Left lobe of liver (tissue), 2 donors: Measurements from ENCODE around the gene FAT1. TPM values are rescaled to one million over a fixed set of nuclear protein-coding genes. Genes with fewer than 3 reads are reported as not detected.
A peak's percentile ranks its signal among the peaks of the same experiment; 100 is the strongest.

Experiments
- ATAC-seq: fragments of 200-7000 bp; cut with Tn5 transposase; one replicate; pipeline ENCODE4 v1.9.1; 2020; ENCODE audit warnings: mild to moderate bottlenecking, moderate library complexity
- DNase-seq: peaks from one replicate; pipeline ENCODE4 v3.0.0-alpha.2; 2020; ENCODE audit warnings: low spot score
- total RNA-seq: library from RNA; stranded (reverse); gene quantifications from one replicate; pipeline ENCODE4 v1.2.1, GENCODE V29; 2021
- donor health status: DM: no; HTN: no; CAD: no; lungs with moderate emphysema.
- donor health status: DM: no; HTN: yes; CAD: no.

FAT1 gene
- total RNA-seq, 1 donor from 2014 or later = 33.4 TPM

DNA sequence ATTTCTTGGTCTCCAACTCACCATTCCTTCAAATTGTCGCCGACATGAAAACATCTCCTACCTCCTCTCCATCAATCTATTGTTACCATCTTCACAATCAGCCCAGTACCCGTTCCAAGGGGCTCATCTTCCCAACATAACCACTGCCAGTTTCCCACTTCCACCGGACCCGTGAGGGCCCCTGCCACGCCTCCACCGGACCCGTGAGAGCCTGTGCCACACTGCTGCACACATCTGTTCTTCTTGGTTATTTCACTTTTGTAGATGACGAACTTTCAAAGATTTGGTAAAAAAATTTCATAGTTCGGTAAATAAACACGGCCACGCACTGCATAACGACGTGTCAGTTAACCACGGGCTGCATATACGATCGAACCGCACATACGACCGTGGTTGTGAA is 65.0 kb downstream of the FAT1 start:
- ATAC-seq = no peak
- DNase-seq = no peak

DNA sequence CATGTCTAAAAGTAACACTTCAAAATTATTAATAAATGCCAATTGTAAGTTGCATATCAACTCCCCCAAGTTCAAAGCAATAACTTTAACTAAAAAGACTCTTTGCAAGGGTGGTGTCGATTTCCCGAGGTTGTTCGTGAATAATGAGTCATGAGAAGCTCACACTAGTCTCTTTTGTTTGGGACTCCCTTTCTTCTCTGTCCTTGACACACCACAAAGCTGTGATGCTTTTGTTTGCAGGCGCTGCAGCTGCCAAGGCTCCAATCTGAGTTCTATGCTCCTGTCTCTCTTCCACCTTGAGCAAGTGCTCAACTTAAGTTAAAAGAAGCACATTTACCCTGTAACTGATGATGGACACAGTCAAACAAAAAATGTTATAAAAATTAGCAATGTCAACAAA is 65.9 kb downstream of the FAT1 start:
- ATAC-seq = no peak
- DNase-seq = no peak

DNA sequence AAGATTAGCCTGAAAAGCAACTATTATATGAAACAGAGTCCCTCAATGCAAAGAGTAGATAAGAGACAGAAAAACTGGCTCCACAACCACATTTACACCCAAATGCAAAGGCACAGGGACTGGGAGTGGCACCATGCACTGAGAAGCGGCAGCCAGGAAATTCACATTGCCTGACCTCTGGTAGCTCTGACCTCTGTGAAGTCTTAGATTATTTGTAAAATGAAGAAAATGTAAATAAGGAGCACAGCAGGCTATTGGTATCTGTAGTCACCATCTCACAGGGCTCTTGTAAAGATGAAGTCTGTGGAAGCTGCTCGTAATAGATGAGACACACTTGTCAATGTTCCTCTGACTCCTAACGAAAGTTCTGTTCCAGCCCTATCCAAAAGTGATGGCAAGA is 69.7 kb downstream of the FAT1 start:
- no peak for DNase-seq

DNA sequence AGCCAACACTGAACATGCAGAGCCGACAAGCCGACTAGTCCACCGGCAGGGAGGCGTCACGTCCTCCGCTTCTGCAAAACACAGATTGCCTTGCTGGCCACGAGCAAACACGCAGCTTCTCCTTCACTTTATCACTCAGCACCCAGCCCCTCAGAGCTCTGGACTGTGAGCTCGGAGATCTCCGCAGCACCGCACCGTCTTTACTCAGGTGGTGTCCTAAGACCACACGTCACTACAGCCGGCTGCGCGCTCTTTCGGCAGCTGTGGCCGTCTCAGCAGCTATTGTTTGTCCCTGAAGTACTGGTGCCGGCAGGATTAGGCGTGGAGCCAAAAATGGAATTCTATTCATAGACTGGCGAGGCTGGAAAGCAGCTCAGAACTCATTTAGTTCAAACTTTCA is 72.0 kb downstream of the FAT1 start:
- DNase-seq = no peak

More for the DNA sequence above, 69.7 kb downstream of the FAT1 start:
- ATAC-seq = no peak

DNA sequence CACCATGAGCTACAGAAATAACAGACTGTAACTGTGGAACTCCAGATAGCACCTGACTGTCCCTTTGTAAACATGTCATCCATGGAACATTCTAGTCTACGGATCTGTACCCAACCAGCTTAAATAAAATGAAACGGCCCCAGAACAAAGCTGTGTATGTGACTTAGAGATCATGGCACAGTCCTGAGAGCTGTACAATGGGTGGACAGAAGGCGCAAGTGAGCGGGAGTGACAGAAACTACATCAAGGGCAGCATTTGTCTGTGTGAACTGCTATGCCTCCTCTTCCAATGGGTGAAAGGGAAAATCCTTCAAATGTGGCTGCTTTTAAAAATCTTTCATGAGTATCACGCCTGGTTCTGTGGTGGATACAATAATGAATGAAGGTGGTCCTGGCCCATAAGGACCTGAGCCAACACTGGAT is 72.5 kb downstream of the FAT1 start:
- no peak for ATAC-seq

More for the DNA sequence above, 72.0 kb downstream of the FAT1 start:
- ATAC-seq = peak; percentile 8

DNA sequence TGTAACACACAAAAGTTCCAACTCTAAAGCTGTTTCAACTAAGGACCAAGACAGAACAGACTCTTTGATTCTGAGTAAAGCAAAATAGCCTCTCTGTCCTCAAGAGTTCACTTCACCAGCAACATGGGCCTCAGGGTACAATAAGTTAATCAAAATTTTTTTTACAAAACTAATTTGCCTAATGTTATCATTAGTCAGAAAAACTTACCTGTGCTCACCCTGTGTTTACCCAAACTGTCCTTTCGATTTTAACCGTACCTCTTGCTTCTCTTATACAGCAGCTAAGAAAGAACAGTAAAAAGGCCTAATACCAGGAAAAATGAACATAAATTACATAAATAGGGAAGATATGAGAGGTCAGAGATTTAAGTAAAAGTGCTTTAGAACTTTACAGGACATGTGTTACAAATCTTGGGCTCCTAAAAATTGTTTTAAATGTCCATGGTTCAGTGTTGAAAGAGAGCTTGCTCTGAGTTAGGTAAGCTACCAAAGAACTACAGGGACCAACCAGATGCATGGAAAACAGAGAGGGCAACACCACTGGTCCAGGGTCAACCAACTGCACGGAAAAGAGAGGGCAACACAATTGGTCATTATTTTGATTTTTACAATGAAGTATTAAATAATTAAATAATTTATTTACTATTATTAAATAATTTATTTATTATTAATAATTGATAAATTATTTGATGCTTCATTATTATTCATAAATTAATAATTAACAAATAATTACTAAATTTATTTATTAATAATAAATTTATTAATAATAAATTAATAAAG is 73.1 kb downstream of the FAT1 start:
- ATAC-seq = peak; percentile 93
- DNase-seq = no peak

More for the DNA sequence above, 72.5 kb downstream of the FAT1 start:
- DNase-seq = no peak

DNA sequence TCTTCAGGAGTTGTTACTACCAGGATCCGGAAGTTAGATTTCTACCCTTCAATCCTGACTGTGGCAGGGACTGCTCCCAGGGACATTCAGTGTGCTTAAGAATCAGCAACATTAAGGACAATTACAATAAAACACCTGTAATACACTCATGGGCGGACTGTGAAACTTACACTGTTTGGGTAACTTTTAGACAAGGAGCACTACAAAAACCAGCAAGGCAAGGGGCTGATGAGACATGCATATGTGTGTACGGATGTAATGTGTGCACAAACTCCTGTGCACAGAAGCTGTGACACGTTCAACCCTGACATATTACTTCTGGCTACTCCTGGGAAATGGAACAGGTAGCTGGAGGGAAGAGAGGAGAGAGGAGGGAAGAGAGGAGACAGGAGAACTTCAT is 75.8 kb downstream of the FAT1 start:
- ATAC-seq = no peak
- DNase-seq = no peak

DNA sequence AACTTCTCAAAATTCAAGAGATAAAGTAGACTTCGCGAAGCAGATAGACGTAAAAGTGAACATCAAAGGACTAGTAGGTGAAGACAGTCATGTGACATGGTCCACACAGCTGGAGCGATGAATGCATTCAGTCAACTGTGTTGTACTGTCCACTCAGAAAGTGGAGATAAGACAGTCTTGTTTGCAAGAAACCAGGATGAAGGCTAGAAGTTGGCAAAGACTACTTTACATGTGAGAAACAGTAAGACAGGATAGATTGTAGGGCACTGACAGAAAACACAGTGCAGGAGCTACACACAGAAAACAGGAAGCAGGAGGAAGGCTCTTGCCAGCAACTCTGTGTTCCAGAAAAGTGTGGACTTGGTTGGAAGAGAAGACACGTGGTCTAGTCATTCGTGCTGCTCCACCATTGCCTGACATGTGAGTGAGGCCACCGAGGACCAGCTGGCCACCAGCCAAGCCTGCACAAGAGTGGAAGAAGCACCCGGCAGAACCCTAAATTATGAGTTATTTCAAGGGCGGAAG is 78.9 kb downstream of the FAT1 start:
- peak; percentile 57 for ATAC-seq
- DNase-seq = no peak

DNA sequence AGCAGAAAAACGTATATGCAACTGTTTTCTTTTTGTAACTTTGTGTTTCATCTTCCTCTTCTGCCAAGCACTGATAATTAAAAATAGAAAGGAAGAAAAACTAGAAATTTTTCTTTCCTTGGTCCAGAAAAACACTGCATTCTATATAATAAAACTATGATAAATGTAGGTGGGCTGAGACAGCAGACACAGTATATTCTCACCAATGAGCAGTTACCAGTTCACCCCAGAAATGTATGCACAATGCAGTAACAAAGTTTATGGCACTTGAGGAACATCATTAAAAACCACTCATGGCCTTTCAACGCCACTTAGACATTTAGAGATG is 79.4 kb downstream of the FAT1 start:
- ATAC-seq = peak; percentile 4
- DNase-seq = no peak

DNA sequence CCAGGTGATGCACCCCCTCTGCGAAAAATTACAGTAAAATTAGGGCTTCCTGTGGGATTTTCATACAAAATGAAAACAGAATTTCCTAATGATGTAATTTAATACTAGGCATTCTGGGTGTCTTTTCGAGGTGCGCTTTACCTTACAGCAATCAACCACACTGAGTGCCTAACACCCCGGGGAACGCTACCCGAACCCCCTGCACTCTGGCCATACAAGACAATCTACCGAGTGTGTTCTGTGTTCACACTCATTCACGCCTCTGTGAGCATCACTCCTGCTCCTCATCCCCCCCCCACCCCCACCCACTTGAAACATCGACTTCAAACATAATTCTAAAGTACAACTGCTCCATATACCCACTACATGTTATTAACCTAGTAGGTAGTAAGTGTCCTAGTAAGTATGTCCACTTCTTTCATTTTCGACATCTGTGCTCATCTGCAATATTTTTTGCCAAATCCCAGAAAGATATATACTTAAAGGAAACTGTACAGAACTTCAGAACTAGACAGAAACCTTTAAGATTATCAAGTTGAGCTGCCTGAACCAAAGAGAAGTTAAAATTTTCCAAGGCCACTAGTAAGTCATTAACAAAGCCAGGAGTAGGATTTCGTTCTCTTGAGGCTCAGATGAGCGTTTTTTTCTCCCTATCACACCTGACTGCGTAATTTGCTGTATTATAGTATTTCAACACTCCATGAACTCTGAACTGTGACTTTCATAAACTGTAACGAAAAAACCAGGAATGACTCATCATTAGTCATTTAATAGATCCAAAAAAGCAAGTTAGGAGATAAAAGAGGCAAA is 80.0 kb downstream of the FAT1 start:
- no peak for DNase-seq

DNA sequence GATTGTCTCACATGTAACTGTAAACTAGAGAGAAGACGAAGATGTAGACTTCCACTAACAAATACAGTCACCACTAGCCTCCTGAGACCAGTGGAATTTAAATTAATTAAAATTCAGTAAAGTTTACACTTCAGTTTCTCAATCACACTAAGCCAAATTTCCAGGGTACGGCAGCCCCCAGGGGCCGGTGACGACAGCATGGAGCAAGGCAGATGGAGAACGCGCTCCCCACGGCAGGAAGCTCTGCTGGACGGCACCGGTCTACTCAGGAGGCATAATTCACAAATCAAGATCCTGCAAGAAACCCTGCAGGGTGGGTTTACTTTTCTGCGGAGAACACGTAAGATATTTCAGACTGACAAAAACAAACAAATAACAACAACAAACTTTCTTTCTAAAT is 80.7 kb downstream of the FAT1 start:
- DNase-seq (no peak), ATAC-seq (no peak)

More for the DNA sequence above, 80.0 kb downstream of the FAT1 start:
- peak; percentile 84 for ATAC-seq

DNA sequence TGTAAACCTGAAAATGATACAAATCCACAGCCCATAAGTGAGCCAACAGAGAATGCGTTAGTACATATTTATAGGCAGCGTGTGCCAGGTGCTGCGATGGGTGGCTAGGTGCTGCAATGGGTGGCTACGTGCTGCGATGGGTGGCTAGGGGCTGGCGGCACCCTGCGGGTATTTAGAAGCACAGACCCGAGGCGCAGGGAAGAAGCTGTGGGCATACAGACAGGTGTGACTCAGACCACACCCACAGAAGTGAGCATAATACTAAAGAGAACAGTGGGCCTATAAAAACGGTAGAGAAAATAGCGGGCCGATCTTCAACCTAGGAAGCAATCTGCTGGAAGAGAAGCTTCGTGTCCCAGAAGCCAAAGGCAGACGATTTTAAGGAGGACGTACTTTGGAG is 81.1 kb downstream of the FAT1 start:
- DNase-seq = no peak
- ATAC-seq = no peak

DNA sequence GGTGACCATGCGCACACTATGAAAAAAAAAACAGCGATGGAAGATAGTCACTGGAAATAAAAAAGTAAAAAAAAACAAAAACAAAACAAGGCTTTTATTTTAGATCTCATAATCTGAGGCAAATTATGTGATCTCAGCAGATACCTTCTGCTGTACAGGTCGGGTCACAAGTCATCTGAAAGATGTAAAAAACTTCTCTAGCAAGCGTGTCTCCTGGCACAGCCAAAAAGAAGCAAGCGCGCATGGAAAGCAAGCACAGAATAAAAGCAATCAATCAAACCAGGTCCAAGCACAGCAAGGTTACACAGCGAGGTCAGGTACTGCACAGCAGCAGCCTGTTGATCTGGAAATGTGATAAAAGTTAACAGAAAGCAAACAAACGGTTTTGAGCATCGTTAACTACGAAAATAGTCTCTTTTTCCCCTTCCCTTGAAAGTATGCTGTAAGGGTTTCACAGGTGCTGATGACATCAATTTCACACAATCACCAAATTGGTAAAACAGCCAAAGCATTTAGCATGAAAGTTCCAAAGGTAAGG is 89.0 kb downstream of the FAT1 start:
- no peak for DNase-seq
- ATAC-seq = peak; percentile 74

DNA sequence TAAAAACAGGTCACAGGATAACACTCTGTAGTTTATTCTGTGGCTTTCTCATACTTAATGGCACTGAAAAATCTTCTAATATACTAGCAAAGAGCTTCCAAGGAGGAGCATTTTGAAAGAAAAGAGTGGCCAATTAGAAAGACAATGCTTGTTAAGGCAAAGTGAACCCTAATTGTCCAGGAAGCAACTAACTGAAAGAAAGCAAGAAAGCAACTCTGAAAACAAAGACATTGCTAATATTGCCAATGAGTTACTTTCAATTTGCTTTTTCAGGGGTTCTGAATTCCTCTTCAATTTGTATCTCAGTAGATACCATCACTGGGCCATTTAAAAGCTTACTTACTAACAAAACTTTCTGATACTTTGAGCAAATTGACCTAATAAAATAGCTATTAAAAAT is 89.8 kb downstream of the FAT1 start:
- no peak for ATAC-seq
- DNase-seq = no peak

DNA sequence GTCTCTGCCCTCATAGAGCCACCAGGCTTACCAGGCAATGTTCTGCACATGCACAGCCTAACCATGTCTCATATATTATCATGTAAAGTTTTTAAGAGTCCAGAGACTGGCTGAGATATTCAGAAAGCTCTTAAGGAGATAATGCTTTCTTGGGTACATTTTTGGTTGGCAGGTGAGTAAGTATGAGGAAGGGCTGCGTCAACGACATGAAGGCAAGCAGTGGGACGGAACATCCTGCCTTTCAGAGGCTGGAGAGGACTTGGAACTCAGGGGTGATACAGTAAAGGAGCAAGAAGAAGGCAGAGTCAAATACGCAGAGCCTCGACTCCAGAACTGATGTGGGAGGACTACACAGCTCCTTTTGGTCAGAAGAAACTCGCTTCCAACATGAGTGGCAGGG is 93.5 kb downstream of the FAT1 start:
- ATAC-seq = no peak
- no peak for DNase-seq

DNA sequence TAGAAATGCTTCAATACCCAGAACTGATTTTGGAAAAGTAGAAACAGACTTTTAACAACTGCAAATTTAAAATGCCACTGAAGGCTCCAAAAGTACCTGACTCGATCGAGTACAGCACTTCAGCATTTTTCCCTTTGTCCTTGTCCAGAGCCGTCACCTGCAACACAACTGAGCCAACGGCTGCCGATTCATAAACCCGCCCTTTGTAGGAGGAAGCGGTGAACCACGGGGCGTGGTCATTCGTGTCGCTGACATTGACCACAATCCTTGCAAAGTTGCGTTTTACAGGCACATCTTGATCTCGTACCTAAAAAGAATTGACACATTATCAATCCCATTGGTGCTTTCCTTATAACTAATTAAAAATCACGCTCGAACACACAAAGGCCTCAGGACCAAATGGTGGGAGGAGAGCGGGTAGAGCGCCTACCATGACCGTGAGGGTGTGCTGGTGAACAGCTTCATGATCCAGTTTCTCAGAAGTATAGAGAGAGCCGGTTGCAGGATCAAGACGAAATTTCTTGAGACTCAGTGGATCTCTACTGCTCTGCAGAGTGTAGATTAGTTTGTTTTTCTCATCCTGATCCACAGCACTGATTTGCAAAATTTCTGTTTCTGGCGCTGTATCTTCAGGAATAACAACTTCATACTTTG is 95.5 kb downstream of the FAT1 start:
- ATAC-seq (no peak), DNase-seq (no peak)

DNA sequence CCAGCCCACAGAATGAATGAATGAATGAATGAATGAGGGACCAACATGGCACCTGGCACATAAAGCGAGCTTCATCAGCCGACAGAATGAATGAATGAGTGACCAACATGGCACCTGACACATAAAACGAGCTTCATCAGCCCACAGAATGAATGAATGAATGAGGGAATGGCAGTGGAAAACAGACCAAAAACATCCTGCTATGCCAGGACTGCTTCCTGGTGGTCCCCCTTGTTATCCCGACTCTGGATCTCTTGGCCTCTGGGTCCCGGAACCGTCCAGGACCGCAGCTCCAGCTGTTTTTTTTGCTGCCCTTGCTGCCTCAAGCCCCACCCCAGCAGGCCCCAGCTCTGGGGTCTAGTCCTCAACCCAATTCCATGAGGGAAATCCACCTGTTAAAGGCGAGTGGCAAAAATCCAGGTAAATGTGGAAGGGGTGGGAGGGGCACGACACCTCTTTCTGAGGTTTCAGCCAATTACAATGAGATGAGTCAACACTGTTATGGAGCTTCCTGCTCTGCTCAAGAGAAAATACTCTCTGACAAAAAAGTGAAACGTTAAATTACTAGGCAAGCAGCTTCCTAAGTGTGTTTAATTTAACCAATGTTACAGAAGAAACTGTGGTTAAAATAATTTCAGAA is 96.3 kb downstream of the FAT1 start:
- ATAC-seq (no peak), DNase-seq (no peak)

DNA sequence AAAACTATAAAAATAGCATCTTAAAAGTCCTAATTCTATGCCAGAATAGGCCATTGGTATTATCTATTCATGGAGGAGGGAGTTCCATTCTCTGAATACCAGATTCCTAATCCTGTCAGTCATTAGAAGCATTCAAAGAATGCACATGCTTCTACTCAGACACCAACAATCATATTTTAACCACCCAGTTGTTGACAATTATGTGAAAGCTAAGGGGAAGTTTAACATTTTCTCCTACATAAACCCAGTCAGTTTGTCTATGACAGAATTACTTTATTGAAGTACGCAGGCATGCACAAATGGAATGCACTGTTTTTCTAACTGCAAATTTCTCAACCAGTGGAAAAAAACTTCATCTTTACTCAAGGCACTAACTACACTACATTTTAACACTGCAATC is 98.7 kb downstream of the FAT1 start:
- DNase-seq = no peak
- ATAC-seq = no peak

DNA sequence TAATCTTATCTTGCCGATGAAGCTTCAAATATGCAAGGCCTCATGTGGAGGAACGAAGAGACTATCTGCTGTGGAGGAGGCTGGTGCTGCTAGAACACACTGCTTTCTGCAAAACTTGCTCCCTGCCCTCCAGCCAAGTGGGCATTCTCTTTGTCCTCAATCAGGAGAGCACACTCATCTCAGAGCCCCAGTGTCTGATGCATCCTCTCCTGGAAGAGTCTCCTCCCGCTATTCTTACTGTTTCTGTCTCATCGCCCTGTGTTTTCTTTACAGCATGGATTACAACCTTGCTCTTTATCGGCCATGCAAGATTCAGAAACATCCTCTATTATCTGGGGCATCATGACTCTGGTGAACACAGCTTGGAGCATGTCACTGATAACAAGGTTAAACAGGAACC is 100.1 kb downstream of the FAT1 start:
- DNase-seq (no peak), ATAC-seq (no peak)

DNA sequence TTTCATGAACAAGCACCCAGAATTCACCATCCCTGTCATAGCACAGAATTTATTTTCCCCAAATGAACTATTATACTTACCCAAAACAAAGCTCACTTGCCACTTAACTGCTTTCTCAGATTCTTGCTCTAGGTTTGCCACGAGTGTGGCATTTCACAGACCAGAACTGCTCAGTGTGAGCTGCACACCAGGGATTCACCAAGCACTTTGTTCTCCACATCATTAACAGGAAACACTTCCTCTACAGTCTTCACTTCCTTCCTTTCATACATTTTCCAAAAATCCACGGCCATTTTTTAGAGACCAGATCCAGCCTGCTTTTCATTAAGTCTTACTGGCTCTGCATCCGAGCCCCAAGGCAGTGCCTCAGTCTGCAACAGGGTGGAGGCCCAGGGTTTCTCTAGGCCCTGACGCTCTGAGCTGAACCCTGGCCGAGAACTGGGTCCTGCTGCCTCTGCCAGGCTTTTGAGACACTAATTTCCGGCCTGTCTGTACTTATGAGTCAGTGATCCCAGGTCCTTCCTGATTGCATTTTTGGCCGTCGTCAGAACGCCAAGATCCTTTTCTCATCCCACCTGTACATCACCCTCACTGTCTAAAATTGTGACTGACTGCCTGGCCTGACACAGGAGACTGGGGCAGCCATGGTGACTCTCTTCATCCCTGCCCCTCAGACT is 100.7 kb downstream of the FAT1 start:
- no peak for DNase-seq
- no peak for ATAC-seq
